C4-2B (cell line): Measurements from ENCODE around the gene CLEC20A.
"Not testable (repeated sequence)": the region's sequence is repeated elsewhere in the genome, so short reads cannot be mapped to it uniquely, and the experiment has no call there.

Source experiments
- H3K27ac ChIP-seq: fragments of 450-650 bp; 2 replicates; pipeline ENCODE4 v1.5.1; 2017
- ZFX ChIP-seq: fragments of 450-650 bp; IDR thresholded peaks from 2 replicates; pipeline ENCODE4 v1.6.1; 2017
- TF ChIP-seq, protein P1 (sequence below): fragments of 450-650 bp; conservative IDR thresholded peaks from 2 replicates; pipeline ENCODE4 v1.5.1; 2017; ENCODE audit warnings: mild to moderate bottlenecking

Gene CLEC20A

DNA sequence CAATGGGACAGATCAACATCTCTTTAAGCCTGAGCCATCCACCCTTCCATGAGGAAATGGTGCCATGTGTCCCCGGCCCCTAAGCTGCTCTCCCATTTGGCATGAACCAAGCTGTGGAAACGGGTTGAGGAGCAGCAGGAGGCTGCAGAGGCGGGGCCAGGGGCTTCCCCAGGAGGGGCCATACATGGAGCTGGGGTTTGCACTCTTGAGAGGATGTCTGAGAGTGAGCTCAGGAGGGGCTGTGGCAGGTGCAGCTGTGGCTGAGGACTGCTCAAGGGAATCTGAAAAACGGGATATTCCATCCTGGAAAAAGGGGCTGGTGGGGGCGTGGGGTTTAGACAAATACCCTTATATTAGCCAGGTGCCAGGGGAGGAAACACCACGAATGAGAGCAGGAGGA, 7.1 kb upstream of the CLEC20A start:
- no peak for TF ChIP-seq ZFX
- TF ChIP-seq, protein P1, sequence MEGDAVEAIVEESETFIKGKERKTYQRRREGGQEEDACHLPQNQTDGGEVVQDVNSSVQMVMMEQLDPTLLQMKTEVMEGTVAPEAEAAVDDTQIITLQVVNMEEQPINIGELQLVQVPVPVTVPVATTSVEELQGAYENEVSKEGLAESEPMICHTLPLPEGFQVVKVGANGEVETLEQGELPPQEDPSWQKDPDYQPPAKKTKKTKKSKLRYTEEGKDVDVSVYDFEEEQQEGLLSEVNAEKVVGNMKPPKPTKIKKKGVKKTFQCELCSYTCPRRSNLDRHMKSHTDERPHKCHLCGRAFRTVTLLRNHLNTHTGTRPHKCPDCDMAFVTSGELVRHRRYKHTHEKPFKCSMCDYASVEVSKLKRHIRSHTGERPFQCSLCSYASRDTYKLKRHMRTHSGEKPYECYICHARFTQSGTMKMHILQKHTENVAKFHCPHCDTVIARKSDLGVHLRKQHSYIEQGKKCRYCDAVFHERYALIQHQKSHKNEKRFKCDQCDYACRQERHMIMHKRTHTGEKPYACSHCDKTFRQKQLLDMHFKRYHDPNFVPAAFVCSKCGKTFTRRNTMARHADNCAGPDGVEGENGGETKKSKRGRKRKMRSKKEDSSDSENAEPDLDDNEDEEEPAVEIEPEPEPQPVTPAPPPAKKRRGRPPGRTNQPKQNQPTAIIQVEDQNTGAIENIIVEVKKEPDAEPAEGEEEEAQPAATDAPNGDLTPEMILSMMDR: no peak
- H3K27ac ChIP-seq: no peak overlapping the region

DNA sequence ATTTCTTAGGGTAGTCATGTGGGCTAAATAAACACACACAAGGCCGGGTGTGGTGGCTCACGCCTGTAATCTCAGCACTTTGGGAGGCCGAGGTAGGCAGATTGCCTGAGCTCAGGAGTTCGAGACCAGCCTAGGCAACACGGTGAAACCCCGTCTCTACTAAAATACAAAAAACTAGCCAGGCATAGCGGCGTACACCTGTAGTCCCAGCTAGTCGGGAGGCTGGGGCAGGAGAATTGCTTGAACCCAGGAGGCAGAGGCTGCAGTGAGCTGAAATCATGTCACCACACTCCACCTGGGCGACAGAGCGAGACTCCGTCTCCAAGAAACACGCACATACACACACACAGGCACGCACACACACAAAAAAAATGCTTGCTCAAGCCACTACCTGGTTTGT, 6.6 kb upstream of the CLEC20A start:
- H3K27ac ChIP-seq: not testable (repeated sequence)

DNA sequence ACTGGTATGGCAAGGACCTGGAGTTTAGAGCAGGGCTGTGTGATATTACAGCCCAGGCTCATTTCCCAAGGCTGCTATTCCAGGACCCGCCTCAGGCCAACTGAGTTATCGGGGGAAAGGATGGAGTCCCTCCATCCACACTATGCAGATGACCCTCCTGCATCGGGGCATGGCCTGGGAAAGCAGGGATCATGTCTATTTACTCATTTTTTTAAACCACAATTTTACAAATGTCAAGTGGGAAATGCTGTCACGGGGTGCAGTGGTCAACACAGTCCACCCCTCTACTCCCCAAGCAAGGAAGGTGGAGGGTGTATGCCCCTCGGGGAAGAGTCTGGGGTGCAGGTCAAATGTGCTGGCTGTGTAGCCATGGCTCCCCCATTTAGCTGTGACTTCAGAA, 6.1 kb upstream of the CLEC20A start:
- no peak overlapping the region for H3K27ac ChIP-seq
- no peak for TF ChIP-seq ZFX
- TF ChIP-seq, protein P1: no peak

DNA sequence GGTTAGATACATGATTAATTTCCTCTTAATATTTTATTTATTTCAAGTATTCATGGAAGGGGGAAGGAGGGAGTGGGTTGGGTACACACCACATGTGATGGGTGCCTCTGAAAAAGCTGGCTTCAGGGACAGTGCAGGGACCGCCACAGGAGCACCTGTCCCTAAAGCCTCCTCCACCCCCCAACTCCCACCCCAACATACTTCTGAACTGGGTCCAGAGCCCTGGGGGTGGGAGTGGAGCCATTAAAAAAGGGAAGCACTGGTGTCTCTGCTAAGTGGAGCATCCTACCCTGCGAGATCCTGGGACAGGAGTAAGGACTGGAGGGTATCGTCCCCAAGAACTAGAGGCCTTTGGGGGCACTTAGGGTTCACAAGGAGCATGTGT, 5.6 kb upstream of the CLEC20A start:
- TF ChIP-seq, protein P1: no peak
- TF ChIP-seq ZFX: no peak
- H3K27ac ChIP-seq: no peak overlapping the region

DNA sequence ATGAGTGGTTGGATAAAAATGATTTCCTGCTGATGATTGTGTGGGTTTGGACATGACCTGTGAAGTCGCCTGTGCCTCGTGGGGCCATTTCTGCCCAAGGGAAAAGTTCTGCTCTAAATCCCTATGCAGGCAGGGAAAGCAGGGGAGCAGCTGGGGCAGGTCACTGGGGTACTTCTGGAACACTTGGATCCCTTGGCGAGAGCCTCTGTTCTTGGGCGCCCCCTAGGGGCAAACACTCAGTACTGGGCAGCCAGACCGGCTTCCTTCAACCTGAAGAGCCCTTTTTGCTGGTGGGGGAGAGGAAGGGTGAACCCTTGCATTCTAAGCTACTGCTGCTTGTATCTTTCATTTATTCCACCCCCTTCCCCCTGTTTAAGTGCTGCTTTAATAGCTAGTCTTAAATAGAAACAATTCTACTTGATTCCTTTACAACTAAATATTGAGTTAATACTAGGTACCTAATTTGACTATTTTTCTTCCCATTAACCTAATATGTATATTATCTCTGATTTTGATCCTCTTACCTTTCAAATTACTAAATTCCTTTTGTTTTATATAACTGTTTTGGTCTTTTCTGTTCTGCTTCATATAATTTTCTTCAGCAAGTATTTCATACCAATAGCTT, 5.1 kb upstream of the CLEC20A start:
- no peak overlapping the region for H3K27ac ChIP-seq
- TF ChIP-seq ZFX: no peak
- TF ChIP-seq, protein P1: peak; percentile 97

DNA sequence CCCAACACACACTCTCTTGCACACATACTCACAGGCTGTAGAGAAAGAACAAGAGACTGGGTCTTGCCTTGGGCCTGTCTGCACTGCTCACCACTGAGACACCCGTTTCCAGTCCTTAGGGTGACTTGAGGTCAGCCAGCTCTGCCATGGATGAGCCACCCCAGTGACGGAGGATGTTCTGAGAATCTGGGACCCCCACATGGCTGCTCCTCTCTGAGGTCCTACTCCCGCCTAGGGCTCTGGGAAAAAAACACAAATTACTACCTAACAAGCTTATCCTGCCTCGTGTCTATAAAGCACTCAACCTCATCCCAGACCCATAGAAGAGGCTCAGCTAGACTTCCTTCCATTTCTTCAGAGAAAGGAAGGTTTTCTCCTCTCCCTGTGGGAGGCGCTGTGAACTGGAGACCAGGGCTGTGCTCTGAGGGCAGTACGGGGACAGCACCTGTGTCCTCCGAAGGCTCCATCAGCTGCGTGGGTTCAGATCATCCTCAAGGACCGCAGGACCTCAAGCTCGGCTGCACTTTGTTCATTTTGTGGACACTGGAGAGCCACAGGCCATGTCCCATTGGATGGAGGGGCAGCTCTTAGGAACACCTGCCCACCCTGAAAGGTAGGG, 4.3 kb upstream of the CLEC20A start:
- no peak for TF ChIP-seq ZFX
- TF ChIP-seq, protein P1: no peak
- H3K27ac ChIP-seq: no peak overlapping the region

DNA sequence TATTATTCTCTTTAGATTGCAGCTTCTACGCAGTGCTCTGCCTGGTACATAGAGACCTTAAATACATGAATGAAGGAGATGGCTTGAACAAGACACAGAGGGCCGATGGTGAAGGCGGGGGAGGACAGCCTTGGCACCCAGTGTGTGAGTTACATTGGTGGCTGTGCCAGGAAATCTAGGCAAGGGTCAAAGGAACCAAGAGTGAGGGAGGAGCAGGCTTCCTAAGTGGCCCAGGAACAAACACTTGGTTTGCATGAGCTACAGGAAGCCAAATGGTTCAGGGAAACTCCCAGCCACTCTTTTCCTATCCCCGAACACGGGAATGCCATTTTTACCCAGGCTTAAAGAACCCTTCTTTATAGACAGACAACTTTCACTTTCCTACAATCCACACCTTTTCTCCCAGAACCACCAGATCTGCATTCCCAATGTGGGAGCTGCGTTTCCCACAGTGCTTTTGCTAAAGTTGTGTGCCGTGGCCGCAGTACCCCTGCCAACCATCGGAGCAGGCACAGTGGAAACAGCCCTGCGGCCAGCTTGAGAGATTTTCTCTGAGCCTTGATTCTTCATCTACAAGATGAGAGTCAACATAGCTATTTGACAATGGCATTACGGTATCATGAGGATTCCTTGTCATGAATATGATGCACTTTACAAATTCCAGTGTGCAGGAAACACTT, 3.5 kb upstream of the CLEC20A start:
- no peak for TF ChIP-seq ZFX
- TF ChIP-seq, protein P1: no peak
- H3K27ac ChIP-seq: no peak overlapping the region
